HepG2 (cell line): ENCODE measurements around the gene TACC3. TPM values are rescaled to one million over a fixed set of nuclear protein-coding genes. Genes with fewer than 3 reads are reported as not detected.

Experiments
- AFF4 ChIP-seq: sonication (generic); formaldehyde crosslinking; IDR thresholded peaks from 2 replicates; pipeline ENCODE4 v1.4.0; 2020; ENCODE audit warnings: missing genetic modification reagents
- ATF2 ChIP-seq: sonication (generic); formaldehyde crosslinking; IDR thresholded peaks from 2 replicates; pipeline ENCODE4 v1.4.0; 2020; ENCODE audit warnings: missing genetic modification reagents
- BCL3 ChIP-seq: sonication (generic); formaldehyde crosslinking; IDR thresholded peaks from 2 replicates; pipeline ENCODE4 v1.5.1; 2020; ENCODE audit warnings: mild to moderate bottlenecking, missing genetic modification reagents, moderate library complexity
- ELF3 ChIP-seq: IDR thresholded peaks from 2 replicates; pipeline ENCODE4 v1.6.1; 2016; ENCODE audit warnings: missing genetic modification reagents, missing compliant biosample characterization
- GMEB1 ChIP-seq: sonication (generic); formaldehyde crosslinking; IDR thresholded peaks from 2 replicates; pipeline ENCODE4 v1.5.1; 2020; ENCODE audit warnings: missing genetic modification reagents, mild to moderate bottlenecking, borderline replicate concordance
- MXD4 ChIP-seq: IDR thresholded peaks from 2 replicates; pipeline ENCODE4 v1.6.1; 2016; ENCODE audit warnings: mild to moderate bottlenecking, missing biosample characterization, missing genetic modification reagents
- MYC ChIP-seq: sonication (generic); formaldehyde crosslinking; IDR thresholded peaks from 2 replicates; pipeline ENCODE4 v1.9.0; 2021; ENCODE audit warnings: missing genetic modification reagents, borderline replicate concordance
- PCBP2 ChIP-seq: fragments of 200-400 bp; formaldehyde crosslinking; optimal IDR thresholded peaks from 2 replicates; pipeline ENCODE3; 2018; ENCODE audit warnings: low read length, low read depth; ENCODE audit not compliant: poor library complexity, severe bottlenecking
- USF2 ChIP-seq, 2 experiments: sonication (generic) in 1 of 2; formaldehyde crosslinking in 1 of 2; IDR thresholded peaks; 2 replicates each; pipeline versions ENCODE4 v1.5.1 to v1.6.1; 2011 to 2020; ENCODE audit warnings: borderline replicate concordance in 1 of 2, low read depth in 1 of 2, low read length in 1 of 2, mild to moderate bottlenecking in 1 of 2, missing genetic modification reagents in 1 of 2, moderate library complexity in 1 of 2
- ZIK1 ChIP-seq: sonication (generic); formaldehyde crosslinking; IDR thresholded peaks from 2 replicates; pipeline ENCODE4 v1.5.0; 2020; ENCODE audit warnings: mild to moderate bottlenecking, low read depth, missing genetic modification reagents, borderline replicate concordance
- ZNF225 ChIP-seq: sonication (generic); formaldehyde crosslinking; IDR thresholded peaks from 2 replicates; pipeline ENCODE4 v1.4.0; 2020; ENCODE audit warnings: mild to moderate bottlenecking, missing genetic modification reagents
- ZNF704 ChIP-seq: sonication (generic); formaldehyde crosslinking; IDR thresholded peaks from 2 replicates; pipeline ENCODE4 v1.8.1; 2023; ENCODE audit warnings: mild to moderate bottlenecking, inconsistent platforms, moderate library complexity, missing genetic modification reagents, borderline replicate concordance
- ZNF790 ChIP-seq: sonication (generic); formaldehyde crosslinking; IDR thresholded peaks from 2 replicates; pipeline ENCODE4 v1.8.0; 2022; ENCODE audit warnings: missing genetic modification reagents, mild to moderate bottlenecking, borderline replicate concordance
- ZNF883 ChIP-seq: sonication (generic); formaldehyde crosslinking; IDR thresholded peaks from 2 replicates; pipeline ENCODE4 v1.5.1; 2020; ENCODE audit warnings: mild to moderate bottlenecking, missing genetic modification reagents; ENCODE audit errors: not compliant biosample characterization
- polyA plus RNA-seq, 8 experiments: library from polyadenylated mRNA; depleted of rRNA in 3 of 8; stranded (reverse) in 7 of 8; unstranded in 1 of 8; fragments of >200 nt; fragmentation: Illumina TruSeq in 4 of 8; extraction: Trizol in 4 of 8; gene quantifications; 2 replicates each; pipeline versions ENCODE4 v1.2.1 to v1.2.3, GENCODE V29; 2011 to 2016; ENCODE audit warnings: low read depth in 4 of 8, missing spikeins in 1 of 8, mixed read lengths in 1 of 8; ENCODE audit not compliant: insufficient read depth in 1 of 8
- total RNA-seq, 5 experiments: library from RNA; depleted of rRNA; stranded (reverse); fragments of >200 nt; fragmentation: Illumina TruSeq; extraction: Trizol; gene quantifications; 2 replicates each; pipeline ENCODE4 v1.2.3, GENCODE V29; 2016; ENCODE audit warnings: low read depth in 1 of 5

The TACC3 gene
- total and polyA plus RNA-seq, 2 of the 13 experiments (the other 11 are each of a cell fraction or from before 2014, with no cell fraction given) = 20.3 to 21.2 TPM

- TF ChIP-seq BCL3 (CRISPR knock-in tag) (peak; percentile 39), MXD4 (no peak; the same call in 1 of the 2 replicates), ZNF704 (0 out of 2 replicates have a peak, but pooled peaks have one; percentile 36), PCBP2 (no peak), ATF2 (peak; percentile 9; the same call in 1 of the 2 replicates), ZIK1 (CRISPR knock-in tag) (no peak; the same call in 1 of the 2 replicates), ZNF790 (CRISPR knock-in tag) (0 out of 2 replicates have a peak, but pooled peaks have one; percentile 4), ZNF225 (CRISPR knock-in tag) (peak; percentile 59; the same call in 1 of the 2 replicates), MYC (CRISPR knock-in tag) (0 out of 2 replicates have a peak, but pooled peaks have one; percentile 47), ELF3 (CRISPR knock-in tag) (peak; percentile 17; the same call in 1 of the 2 replicates), USF2 (IDR thresholded peaks at IDR 0.05; ENCODE audit: low read depth, low read length) (no peak), USF2 (CRISPR knock-in tag; IDR thresholded peaks at IDR 0.05; ENCODE audit: borderline replicate concordance) (no peak), GMEB1 (CRISPR knock-in tag) (no peak), ZNF883 (CRISPR knock-in tag) (peak; percentile 62), AFF4 (CRISPR knock-in tag) (no peak)
Measured at GRCh38 chr4:1720163-1720983, 948 bp upstream of the TACC3 start (continued).
